Jurkat, Clone E6-1 (cell line): ENCODE results near the gene IFNGR1.

Experiments used
- DNase-seq: peaks from one replicate; pipeline ENCODE4 v3.0.0-alpha.2; 2011; ENCODE audit warnings: low read depth, low spot score
- H3K4me3 ChIP-seq: 2 replicates; pipeline ENCODE4 v1.5.1; 2011; ENCODE audit warnings: mild to moderate bottlenecking, low read length, control low read depth, moderate library complexity

Gene IFNGR1

DNA sequence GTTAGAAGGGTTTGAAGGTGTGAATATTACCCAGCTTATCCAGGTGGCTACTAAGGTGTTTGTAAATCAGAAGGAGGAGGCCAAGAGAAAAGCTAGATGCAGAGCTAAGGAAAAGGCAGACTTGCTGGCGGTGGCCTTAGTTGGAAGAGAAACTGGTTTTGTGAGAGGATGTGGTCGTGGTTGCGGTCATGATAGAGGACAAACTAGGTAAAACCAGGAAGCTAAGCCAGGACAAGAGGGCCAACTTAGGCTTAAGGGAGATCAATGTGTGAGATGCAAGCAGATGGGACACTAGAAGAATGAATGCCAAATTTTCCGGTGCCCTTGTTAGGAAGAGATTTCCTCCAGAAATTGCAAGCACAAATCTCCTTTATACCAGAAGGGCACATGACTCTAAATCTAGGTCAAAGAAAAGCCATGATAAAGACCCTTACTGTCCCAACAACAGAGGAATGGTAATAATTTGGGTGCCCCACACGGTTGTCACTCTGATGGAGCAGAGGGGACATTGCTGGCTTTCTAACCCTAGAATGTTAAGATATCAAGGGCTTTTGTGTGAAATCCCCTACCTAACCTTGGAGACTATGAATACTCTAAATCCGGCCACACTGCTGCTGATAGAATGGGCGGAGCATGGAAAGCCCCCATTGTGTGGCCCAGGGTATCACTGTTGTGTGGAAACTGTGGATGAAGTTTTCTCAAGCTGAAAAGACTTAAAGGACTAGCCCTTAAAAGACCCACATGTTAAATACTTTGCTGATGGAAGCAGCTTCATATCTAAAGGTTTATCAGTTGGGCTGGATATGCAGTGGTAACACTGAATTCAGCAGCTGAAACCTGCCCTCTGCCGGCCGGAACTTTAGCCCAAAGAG lies 53.6 kb downstream of the IFNGR1 start:
- peak; percentile 70 for DNase-seq

DNA sequence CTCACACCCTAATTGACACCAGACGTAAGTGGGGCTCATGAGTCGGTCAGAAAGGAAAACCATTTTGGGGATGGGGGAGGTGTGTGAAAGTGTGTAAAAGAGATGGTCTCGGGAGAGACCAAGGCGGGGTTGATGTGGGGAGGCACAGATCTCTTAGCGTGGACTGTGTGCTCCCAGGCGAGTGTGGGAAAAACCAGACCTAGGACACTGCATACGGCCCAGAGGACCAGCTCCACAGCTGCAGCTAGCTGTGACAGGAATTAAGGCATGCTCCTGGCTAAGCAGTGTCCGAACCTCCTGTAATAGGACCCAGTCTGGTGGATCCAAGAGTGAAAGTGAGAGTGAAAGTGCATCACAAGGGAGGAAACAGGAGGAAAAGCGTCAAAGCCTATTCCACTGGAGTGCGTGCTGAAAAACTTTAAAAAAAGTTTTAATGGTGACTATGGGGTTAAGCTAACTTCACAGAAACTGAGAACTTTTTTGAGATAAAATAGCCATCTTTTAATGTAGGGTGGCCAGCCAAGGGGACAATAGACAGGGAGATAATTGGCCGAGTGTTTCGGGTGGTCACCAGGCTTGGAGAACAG lies 55.4 kb downstream of the IFNGR1 start:
- no peak for DNase-seq
- H3K4me3 ChIP-seq: no peak overlapping the region

More for the DNA sequence above, 53.6 kb downstream of the IFNGR1 start:
- no peak overlapping the region for H3K4me3 ChIP-seq

DNA sequence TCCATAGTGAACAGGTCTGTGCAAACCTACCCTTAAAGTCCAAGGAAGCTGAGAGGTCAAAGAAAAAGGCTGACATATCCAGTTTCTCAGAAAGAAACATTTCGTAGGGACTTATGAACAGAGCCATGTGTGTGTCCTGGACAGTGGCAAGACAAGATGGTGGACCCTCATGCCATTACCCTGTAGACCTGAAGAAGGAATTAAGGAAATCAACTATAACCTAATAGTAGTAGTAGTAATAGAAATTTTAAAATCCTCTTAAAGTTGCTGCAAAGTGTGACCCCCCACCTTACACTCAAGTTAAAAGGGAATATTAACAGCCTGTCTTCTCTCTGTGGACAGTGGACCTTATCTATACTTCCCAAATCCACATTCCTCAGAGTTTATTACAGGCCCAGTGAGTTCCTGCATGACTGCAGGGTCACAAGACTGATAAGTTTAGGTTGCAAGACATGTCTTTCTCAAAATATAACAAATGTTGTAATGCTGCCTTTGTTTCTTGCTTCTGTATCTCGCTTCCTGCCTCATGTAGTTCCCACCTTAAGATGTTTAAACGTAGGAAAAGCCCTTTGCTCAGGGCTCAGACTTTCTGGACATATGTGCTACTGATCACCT lies 56.4 kb downstream of the IFNGR1 start:
- H3K4me3 ChIP-seq: no peak overlapping the region
- no peak for DNase-seq

DNA sequence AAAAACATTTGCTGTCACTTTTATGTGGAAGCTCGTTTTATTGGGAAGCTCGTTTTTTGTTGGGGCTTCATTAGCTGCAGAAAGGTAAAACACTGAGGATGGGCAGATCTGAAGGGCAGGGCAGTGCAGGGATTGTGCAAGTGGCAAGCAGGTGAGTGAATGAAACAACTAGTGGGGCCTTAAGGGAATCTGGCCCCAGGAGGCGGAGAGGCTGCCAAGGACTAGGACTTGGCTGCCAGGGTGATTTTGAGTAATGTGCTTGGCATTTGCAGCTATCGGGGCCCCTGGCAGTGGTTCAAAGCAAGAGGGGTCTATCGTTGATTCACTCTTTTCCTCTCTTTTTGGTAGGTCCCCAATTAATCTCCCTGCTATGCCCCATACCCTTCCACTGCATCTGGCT lies 57.2 kb downstream of the IFNGR1 start:
- DNase-seq: no peak
- H3K4me3 ChIP-seq: no peak overlapping the region

DNA sequence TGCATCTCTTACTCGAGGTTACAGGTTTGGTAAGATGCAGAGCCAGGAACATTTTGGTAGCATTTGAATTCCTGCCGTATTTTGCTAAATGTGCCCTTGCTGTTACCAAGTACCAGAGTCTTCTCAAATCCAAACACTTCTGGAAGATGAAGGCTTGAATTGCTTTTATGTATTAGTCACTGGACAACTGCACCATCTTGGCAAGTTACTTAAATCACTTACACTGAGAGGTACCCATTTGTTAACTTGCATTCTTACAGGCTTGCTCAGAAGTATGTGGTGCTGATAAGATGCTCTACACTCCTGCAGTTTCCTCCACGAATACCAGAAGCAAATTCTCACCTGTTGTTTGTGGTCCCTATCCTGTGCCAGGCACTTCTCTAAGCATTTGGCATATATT lies 58.4 kb downstream of the IFNGR1 start:
- no peak overlapping the region for H3K4me3 ChIP-seq
- DNase-seq: no peak

DNA sequence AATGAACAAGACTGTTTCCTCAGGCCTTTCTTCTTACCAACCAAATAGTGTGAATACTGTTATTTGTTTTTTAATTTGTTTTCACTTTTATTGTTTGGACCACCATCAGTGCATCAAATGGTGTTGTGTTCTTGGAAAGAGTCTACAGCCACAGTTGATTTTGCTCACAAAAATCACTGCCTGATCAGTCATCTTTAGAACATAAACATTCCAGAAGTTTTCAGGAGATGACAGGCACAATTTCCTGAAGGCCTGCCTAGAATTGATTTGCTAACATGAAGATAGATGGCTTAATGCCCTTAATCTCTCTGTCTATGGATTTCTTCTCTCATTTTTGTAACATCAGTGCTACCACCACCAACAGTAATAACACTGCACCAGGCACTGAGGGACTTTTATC lies 59.3 kb downstream of the IFNGR1 start:
- H3K4me3 ChIP-seq: no peak overlapping the region
- no peak for DNase-seq

DNA sequence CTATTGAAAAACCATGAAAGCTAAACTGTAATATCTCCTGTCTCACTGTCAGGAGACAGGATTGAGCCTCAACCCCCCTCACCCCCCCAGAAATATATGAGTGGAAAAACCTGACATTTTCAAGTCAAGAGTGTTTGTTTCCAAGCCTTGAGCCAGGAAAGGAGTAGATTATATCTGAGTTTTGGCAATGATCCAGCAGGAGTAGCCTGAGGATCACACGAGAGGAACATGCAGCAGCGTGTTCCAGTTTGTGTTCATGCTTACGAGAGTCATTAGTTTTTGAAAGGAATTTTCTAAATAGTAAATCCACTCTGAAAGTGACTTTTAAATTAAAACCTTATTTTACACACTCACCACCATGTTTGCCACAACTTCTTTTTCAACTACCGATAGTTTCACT lies 61.6 kb downstream of the IFNGR1 start:
- no peak for DNase-seq
- H3K4me3 ChIP-seq: no peak overlapping the region

DNA sequence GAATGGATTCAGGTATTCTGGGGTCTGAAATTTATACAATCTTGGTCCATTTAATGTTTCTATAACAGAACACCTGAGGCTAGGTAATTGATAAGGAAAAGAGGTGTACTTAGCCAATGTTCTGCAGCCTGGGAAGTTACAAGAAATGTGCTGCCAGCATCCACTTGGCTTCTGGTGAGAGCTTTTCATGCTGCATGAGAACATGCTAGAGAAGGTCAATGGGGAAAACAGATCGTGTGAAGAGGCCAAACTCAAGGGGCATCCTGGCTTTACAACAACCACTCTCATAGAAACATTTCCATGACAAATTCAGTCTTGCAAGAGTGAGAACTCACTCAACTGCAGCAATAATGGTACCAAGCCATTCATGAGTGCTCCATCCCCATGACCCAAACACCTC lies 62.5 kb downstream of the IFNGR1 start:
- no peak for DNase-seq
- no peak overlapping the region for H3K4me3 ChIP-seq

DNA sequence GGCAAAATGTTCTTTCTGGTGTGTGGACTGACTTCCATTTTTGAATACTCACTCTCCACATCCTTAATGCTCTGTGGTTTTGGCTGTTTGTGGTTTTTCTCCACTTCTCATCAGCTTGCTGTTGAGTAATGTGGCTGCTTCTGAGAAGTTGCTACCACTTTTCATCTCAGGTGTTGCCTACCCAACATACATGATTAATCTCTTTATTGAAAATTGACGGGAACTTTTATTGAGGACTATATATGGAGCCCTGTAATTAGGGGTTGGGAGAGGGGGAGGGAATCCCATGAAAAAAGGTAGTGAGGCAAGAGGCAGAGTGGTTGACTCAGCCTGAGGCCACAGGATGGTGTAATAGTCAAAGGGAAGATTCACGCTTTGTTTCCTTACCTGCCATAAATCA lies 63.4 kb downstream of the IFNGR1 start:
- no peak overlapping the region for H3K4me3 ChIP-seq
- DNase-seq: peak; percentile 94

DNA sequence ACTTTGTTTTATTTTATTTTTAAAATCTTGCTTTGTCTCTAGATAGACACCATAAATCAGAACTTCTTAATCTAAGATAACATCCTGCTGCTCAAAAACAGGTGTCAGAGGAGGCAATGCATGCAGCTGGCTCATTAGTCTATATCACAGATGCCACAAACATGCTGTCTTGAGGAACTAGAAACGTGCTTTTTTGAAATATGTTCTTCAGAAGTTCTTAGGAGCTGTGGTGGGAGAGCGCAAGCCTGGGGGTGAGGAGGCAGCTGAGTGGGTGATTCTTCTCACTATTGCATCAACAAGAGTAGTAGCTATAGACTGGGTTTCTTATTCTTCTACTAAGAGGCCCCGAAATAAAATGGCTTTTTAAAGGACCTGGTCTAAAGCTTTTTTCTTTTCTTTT lies 69.1 kb downstream of the IFNGR1 start:
- DNase-seq: peak; percentile 91
- no peak overlapping the region for H3K4me3 ChIP-seq

DNA sequence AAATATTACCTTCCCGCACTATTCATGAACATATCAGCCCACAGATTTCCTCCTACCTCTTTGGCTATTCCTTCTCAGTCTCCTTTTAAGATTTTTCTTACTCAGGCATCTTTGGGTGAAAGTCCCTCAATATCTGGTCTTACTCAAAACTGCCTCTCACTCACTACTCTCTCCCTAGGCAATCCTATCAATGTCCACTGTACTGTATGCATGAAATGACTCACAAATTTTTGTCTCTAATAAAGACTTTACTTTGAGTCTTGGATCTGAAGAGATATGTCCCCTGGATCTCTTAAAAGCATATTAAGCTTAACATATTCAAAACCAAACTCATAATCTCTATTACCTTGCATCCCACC lies 70.2 kb downstream of the IFNGR1 start:
- no peak for DNase-seq
- H3K4me3 ChIP-seq: no peak overlapping the region

DNA sequence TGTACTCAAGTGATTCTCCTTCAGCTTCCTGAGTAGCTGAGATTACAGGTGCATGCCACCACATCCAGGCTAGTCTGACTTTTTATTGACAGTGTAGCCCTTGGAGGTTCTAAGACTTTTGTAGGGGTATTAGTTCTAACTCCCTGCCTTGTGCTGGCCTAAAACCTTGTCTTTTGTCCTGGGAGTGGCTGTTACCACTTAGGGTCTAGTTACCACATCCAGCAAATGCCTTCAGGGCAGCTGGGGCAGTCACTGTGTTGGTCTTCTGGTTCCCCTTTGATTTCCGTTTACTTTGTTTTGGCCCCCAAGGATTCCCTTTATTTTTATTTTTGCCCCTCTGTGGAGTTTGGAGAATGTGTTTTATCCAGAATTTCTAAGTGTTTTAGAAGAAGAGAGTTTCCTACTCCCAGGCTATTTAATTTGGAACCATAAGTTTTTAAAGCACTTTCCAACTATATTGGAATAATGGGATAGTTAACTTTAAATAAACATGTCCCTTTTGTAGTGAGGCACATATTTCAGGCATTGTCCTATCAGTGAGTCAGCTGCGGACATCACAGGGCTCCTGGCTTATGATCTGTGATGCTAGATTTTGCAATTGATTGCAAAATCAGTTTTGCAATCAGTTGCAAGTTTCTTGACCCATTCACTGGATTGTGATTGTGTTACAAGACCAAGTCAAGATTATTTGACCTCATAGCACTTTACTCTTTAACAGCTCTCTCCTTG lies 70.7 kb downstream of the IFNGR1 start:
- DNase-seq: no peak
- H3K4me3 ChIP-seq: no peak overlapping the region
